ENCODE measurements around the gene PCBP4.

Gene PCBP4

GRCh38 chr3:51967384-51968169 is at the start of gene PCBP4:
PCBP4 (minus strand) TSS chr3:51967454; CDS start chr3:51961240, 6,214 bp downstream.
- peak; percentile 87 for DNase-seq (ENCODE audit: low spot score)

DNA sequence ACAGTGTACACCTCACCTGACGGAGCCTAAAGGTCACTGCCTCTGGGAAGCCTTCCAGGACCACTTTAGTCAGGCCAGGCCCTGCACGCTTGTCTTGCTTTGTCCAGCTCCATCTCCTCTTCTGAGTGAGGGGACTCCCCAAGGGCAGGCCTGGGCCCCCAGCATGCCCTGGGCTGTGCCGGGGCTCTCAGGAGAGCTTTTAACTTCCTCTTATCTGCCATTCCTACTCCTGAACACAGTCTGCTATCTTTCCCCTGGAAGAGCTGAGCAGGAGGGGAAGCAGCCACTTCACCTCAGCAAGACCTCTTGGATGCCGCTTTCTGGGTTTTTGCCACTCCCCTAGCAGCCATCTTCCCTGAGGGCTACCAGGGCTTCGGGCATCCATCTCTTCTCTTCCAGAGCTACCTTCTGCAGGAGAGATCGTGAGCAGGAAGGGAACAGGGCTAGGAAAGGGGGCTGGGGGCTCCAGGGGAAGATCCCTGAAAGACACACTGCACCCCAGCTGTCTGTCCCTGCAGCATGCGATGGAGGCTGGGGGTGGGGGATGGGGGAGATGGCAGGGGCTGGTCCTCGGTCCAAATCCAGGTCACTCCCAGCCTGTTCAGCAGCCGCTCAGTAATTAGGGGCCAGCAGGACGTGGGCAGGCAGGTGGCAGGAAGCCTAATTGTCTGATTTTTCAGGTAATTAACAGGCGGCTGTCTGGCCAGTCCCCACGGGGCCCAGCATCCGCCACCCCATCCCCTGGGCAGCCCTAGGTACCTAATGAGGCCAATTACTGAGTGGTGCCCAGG is 48.4 kb upstream of the PCBP4 start:
- no peak for DNase-seq (ENCODE audit: low spot score)

GRCh38 chr3:52014613-52015012 is 47.4 kb upstream of the PCBP4 start:
- no peak for DNase-seq (ENCODE audit: low spot score)

DNA sequence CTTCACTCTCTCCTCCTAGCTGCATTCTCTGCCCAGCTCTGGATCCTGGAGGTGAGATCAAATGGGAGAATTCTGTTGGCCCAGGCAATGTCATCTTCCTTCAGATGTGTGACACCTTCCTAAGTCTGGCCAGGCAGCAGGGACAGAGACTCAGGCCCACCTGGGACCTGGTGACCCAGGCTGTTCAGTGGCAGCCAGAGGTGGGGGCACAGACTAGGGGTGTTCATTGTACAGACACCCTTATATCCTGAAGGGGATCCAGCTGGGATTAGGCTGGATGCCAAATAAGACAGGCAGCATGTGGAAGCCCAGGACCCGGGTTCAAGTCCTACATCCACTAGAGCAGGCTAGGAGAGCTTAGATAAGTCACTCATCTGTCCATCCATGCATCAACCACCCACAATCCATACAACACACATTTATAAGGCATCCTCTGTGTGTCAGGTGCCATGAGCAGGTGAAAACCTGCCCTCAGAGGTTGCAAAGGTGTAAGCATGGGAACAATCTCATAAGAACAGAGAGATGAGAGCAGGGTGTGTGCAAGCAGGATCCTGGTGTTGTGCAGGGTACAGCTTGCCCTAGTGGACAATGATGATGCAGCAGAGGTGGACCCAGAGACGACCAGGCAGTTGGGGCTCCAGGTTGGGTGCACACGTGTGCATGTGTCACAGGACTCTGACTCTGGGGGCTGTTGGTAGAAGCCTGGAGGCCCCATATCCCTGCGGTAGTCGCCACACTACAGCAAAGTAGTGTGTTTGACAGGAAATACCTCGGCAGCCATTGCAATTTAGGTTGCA is 46.7 kb upstream of the PCBP4 start:
- DNase-seq (ENCODE audit: low spot score): no peak

DNA sequence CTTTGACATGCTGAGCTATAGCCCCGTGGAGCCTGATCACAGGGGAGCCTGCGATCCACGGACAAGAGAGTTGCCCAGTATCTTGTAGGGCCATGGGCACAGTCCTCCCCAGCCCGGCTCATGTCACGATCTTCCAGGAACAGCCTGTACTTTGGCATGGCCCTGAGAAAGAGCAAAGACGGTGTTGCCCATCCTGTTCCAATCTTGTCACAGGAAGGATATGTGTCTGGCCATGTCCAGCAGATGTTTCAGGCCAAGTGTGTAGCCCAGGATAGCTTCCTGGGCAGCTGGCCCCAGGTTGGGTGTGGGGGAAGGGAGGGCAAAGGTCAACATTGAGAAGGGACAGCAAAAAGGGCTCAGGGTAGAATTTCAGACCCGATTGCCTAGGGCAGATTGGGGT is 45.4 kb upstream of the PCBP4 start:
- DNase-seq (ENCODE audit: low spot score): no peak

GRCh38 chr3:52010431-52010830 is 43.2 kb upstream of the PCBP4 start:
- DNase-seq (ENCODE audit: low spot score): no peak

DNA sequence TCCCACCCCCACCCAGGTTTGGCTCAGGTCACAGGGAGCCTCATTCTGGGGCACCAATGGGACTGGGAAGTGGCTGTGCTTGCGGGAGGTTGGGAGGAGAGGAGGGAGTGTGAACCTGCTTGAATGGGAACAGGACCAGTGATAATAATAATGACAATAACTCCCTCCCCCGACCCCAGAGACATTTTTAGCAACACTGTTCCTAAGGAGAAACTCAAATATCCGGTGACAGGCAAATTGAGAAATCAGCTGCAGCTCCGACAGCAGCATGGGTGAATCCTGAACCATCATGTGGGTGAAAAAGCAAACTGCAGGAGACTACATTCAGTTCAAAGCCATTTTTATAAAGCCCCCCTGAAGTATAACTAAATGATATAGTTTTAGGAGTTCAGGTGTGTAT is 40.0 kb upstream of the PCBP4 start:
- DNase-seq (ENCODE audit: low spot score): no peak

- DNase-seq (ENCODE audit: low spot score): no peak
Measured at GRCh38 chr3:52006820-52007133, 39.5 kb upstream of the PCBP4 start.

DNA sequence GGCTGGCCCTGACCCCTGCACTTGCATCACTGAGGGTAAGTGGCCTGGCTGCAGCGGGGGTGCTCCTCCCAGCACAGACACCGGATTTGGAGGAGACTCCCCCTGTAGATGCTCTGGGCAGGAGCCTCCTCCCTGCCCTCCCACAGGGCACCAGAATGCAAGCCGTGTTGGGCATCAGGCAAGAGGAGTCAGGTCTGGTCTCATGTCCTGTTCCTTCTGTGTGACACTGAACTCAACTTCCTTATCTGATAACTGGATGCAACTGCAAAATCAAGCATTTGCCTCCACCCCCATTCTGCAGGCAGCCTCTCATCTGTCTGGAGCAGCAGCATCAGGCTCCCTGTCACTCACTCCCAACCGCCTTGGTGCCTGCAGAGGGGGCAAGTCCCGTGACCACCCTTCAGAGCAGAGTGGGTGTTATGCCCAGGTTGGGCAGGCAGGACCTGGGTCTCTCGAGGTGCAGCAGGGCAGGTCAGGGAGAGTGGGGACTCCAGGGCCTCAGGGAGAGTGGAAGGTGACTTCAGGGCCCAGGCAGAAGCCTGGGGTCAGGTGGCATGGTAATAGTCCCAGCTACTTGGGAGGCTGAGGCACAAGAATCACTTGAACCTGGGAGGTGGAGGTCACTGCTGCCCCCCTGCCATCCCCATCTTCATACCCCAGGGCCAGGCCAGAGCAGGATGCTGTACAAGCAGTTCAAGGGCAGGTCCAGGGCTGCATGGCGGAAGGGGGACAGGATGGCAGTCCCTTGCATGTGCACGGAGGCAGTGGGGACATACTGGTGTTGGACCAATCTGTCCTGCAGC is 39.0 kb upstream of the PCBP4 start:
- no peak for DNase-seq (ENCODE audit: low spot score)

- DNase-seq (ENCODE audit: low spot score): peak; percentile 77
Measured at GRCh38 chr3:52005571-52005986, 38.3 kb upstream of the PCBP4 start.

- no peak for DNase-seq (ENCODE audit: low spot score)
Measured at GRCh38 chr3:52004906-52005395, 37.7 kb upstream of the PCBP4 start.

DNA sequence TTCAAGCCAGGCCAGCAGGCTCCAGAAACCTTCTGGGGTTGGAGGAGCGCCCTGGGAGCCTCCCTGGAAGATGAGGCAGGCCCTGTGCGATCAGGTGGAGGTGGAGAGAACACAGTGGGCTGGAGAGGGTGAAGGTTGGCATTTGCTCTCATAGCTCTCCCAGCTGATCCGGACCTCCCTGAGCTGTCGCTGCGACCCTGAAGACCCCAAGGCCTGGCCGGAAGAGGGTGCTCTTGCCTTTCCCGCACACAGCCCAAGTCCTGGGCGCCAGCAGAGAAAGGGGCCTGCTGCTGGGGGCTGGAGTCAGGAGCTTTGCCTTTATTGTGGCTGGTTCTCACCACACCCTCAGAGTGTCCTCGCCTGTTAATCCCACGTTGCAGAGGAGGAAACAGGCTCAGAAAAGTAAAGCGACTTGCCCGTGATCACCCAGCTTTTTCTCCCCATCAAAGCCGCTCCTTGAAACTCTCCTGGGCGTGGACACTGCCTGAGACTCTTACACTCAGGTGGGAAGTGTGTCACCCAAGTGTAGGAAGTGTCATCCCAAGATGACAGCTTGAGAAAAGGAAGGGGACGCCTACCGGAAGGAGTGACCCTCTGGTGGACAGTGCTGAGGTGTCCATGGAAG is 37.0 kb upstream of the PCBP4 start:
- DNase-seq (ENCODE audit: low spot score): peak; percentile 78

DNA sequence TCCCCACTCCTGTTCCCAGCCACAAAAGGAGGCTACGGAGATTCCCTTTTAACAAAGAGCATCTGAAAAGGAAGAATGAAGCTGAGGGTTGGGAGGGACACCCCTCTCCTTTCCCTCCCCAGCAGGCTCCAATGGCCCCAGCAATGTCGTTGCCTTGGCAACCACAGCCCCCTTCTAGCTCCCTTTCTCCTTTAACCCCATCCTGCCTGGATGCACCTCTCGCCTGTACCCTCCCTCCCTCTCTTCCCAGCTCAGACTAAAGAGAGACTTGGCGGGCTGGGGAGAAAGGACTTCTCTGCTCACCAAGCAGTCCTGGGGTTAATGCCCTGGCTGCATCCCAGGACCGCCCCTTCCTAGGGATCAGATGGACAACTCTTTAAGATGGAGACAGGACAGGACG is 35.5 kb upstream of the PCBP4 start:
- no peak for DNase-seq (ENCODE audit: low spot score)

DNA sequence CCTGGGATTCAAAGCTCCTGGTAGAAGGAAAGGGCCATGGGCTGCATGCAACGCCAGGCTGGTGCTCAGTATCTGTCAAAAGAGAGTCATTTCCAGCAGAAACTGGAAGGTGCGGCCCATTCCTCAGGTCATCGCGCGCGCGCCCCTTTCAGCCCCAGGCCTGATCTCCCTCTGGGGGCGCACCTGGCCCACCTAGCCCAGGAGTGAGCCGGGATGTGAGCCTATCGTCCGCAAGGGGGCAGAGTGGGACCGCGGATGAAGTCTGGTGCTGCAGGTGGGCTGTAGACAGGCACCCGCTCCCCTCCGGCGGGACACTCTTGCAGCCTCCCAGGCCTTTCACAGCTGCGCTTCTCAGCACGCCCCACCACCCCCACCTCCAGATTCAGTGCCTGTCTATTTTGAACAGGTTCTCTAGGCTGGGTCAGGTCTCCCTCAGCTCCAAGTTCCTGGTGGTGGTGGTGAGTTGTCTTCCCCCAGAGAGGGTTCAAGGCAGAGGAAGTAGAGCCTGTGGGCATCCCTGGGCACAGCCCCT is 34.3 kb upstream of the PCBP4 start:
- peak; percentile 86 for DNase-seq (ENCODE audit: low spot score)

- DNase-seq (ENCODE audit: low spot score): no peak
Measured at GRCh38 chr3:51999846-52000245, 32.6 kb upstream of the PCBP4 start.

- no peak for DNase-seq (ENCODE audit: low spot score)
Measured at GRCh38 chr3:51998774-51999173, 31.5 kb upstream of the PCBP4 start.

- DNase-seq (ENCODE audit: low spot score): no peak
Measured at GRCh38 chr3:51997935-51998596, 30.8 kb upstream of the PCBP4 start.

- DNase-seq (ENCODE audit: low spot score): no peak
Measured at GRCh38 chr3:51997172-51997571, 29.9 kb upstream of the PCBP4 start.

DNA sequence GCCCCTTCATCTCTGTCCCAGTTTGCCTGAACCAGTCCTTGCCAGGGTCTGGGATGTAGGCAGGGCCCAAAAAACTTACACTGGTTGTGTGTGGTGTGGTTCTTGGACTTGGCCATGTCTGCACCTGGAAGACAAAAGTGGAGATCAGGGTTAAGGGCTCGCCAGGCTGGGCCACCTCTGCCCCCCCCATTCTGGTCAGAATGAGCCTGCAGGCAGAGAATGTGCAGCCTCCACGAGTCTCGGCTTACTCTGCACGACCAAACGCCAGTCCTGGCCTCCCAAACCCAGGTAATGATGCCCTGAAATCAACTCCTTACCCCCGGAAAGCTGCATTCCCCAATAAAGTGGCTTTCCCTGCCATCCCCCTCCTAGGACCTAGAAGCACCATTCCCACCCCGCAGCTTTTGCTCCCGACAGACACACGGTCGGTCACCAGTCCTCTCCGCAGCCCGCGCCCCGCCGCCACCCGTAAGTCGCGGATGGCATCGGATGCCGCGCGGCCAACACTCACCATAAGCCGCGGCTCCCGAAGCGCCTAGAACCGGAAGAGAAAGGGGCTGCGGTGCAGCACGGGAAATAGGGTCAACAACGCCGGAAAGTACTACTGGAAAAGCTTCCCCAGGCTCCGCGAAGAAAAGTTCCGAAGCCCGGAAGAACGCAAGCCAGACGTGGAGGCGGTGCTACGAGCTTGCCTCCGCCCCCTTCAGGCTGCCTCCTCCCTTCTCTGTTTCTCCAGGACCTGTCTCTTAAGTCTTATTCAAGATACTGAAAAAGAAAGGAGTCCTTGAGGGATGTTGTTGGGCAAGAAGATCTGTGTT is 28.3 kb upstream of the PCBP4 start, which contains the start of gene RPL29:
Gene RPL29, minus strand, starts transcription at position 550 of the 818 bp plus-strand sequence. Its CDS starts 434 bp downstream, at position 116.
- peak; percentile 95 for DNase-seq (ENCODE audit: low spot score)

Data from left forelimb (tissue), 1 donor.